ENCODE data around the gene SPATA6L.

GRCh38 chr9:4639420-4639819, 26.9 kb downstream of the SPATA6L start:
- TF ChIP-seq, protein P1, sequence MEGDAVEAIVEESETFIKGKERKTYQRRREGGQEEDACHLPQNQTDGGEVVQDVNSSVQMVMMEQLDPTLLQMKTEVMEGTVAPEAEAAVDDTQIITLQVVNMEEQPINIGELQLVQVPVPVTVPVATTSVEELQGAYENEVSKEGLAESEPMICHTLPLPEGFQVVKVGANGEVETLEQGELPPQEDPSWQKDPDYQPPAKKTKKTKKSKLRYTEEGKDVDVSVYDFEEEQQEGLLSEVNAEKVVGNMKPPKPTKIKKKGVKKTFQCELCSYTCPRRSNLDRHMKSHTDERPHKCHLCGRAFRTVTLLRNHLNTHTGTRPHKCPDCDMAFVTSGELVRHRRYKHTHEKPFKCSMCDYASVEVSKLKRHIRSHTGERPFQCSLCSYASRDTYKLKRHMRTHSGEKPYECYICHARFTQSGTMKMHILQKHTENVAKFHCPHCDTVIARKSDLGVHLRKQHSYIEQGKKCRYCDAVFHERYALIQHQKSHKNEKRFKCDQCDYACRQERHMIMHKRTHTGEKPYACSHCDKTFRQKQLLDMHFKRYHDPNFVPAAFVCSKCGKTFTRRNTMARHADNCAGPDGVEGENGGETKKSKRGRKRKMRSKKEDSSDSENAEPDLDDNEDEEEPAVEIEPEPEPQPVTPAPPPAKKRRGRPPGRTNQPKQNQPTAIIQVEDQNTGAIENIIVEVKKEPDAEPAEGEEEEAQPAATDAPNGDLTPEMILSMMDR (IDR thresholded peaks at IDR 0.05 in 2 of 3, conservative IDR thresholded peaks at IDR 0.05 in 1 of 3; ENCODE audit: control insufficient read depth in 2 of 3, extremely low read depth in 1 of 3, insufficient read depth in 1 of 3, low read depth in 3 of 3, low read length in 3 of 3), result no peak
- no peak for TF ChIP-seq E4F1 (IDR thresholded peaks at IDR 0.05; ENCODE audit: borderline replicate concordance, partially characterized antibody)

Measured in GM12878 (cell line).